Activated CD4-positive, CD25-positive, alpha-beta regulatory T cell treated with anti-CD3 and anti-CD28 coated beads, Interleukin-2, amount 50 U/mL, for 24 hours (primary cell): ENCODE results near the gene SLC39A11.
A peak's percentile ranks its signal among the peaks of the same experiment; 100 is the strongest.
"Not testable (repeated sequence)": the region's sequence is repeated elsewhere in the genome, so short reads cannot be mapped to it uniquely, and the experiment has no call there.

Experiments
- ATAC-seq, 2 donors: fragments of 150-1000 bp; cut with Tn5 transposase; one replicate each; pipeline ENCODE4 v1.10.0; 2021; ENCODE audit warnings: mild to moderate bottlenecking in 1 of 2, moderate library complexity in 1 of 2

SLC39A11 gene

DNA sequence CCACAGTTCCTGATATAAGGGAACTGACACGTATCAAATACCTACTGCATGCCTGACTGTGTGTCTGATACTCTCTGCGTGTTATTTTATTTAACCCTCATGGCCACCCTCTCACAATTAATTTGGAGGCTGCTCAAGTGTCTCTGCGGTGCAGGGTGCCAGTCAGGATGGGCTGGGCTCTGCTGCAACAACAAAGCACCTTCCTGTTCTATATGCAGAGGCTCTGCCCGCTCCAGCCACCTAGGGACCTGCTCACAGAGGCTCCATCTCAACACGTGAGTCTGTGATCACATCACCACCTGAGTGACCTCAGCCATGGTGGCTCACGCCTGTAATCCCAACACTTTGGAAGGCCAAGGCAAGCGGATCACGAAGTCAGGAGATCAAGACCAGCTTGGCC is 87.1 kb downstream of the SLC39A11 start:
- no peak for ATAC-seq

DNA sequence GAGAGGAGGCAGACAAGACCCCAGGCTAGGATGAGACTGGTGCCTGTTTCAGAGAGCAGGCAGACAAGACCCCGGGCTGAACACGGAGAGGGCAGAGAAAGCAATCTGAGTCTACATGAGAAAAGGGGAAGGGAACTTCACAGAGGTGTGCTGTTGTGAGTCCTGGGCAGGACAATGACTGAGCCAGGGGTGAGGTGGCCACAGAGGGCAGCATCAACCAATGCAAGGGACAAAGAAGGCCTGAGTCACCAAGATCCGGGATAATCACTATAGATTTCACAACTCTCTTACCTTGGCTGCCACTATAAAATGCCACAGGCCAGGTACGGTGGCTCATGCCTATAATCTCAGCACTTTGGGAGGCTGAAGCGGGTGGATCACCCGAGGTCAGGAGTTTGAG is 89.0 kb downstream of the SLC39A11 start:
- ATAC-seq = no peak

GRCh38 chr17:73000832-73001231 is 91.7 kb downstream of the SLC39A11 start:
- ATAC-seq = no peak

DNA sequence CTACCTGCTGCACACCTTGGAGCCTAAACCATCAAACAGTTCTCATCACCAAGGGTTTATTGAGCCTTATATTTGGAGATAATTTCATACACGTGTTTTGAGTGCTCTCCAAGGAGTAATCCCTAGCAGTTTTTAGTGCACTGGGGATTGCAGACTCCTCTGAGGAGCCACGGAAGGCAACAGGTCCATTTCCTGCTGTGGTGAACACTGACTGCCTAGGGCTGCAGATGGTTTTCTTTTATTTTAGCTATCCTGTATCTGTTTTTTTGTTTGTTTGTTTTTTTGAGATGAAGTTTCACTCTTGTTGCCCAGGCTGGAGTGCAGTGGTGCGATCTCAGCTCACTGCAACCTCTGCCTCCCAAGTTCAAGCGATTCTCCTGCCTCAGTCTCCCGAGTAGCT is 93.0 kb downstream of the SLC39A11 start:
- not testable (repeated sequence) for ATAC-seq

- ATAC-seq = no peak
These were observed 94.1 kb downstream of the SLC39A11 start for GRCh38 chr17:72998343-72998742.

- no peak for ATAC-seq
These were observed 94.9 kb downstream of the SLC39A11 start for GRCh38 chr17:72997559-72997958.

GRCh38 chr17:72996791-72997190 is 95.7 kb downstream of the SLC39A11 start:
- ATAC-seq = no peak

- no peak for ATAC-seq
These were observed 97.4 kb downstream of the SLC39A11 start for GRCh38 chr17:72995008-72995656.

DNA sequence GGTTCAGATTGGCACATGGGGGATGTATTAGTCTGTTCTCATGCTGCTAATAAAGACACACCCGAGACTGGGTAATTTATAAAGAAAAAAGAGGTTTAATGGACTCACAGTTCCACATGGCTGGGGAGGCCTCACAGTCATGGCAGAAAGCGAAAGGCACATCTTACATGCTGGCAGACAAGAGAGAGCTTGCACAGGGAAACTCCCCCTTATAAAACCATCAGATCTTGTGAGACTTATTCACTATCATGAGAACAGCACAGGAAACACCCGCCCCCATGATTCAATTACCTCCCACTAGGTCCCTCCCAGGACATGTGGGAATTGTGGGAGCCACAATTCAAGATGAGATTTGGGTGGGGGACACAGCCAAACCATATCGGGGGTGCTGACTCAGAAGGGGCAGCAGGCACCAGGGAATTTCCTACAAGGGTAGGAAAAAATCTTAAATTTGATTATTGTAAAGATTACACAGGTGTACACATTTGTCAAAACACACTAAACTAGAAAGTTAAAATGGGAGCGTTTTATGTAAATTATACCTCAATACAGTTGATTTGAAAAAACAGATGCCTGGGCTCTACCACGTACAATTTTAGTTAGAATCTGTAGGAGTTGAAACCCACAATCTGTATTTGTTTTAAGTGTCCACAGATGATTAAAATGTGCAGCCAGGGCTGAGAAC is 99.6 kb downstream of the SLC39A11 start:
- ATAC-seq = peak; percentile 73 to 78

DNA sequence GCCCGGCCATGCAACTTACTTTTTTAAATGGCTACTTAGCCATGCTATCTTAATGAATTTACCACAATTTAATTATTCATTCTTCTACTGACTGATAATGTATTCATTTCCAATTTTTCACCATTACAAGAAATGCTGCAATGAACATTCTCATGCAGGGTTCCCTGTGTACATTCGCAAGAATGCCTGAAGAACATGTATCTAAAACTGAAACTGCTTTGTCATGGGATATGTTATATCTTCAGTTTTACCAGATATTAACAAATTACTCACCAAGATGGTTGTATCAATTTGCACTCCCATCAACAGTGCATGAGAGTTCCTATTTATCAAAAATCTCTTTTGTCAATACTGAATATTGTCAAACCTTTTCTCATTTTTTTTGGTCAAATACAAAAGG is 100.8 kb downstream of the SLC39A11 start:
- ATAC-seq = no peak

DNA sequence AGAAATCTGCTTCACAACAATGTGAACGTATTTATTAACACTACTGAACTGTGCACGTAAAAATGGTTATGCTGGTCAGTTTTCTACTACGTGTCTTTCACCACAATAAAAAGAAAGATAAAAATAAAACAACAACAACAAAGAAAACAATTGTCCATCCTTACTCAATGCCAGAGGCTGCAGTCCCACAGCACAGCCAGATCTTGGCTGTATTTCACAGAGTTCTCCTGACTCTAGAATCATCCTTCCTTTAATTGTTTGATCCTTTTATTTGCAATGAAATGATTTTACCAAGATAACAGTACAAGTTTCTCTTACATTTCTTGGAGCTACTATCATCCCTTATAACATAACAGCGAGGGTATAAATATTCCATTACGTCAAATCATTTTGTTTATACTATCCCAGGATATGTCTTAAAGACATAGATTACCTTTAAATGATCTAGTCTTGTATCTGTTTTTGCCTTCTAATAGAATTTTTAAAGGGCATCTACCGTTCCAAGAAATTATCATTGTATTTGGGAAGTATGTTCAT is 103.3 kb downstream of the SLC39A11 start:
- ATAC-seq = no peak

DNA sequence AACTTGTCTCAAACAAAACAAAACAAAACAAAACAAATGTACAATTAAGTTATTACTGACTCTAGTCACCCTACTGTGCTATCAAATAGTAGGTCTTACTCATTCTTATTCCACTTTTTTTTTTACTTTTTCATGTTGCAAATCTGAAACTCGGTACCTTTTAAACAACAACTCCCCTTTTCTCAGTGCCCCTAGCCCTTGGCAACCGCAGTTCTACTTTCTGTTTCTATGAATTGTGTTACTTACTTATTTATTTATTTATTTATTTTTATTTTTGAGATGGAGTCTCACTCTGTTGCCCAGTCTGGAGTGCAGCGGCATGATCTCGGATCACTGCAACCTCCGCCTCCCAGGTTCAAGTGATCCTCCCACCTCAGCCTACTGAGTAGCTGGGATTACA is 104.0 kb downstream of the SLC39A11 start:
- ATAC-seq = no peak

GRCh38 chr17:72987166-72987565 is 105.3 kb downstream of the SLC39A11 start:
- ATAC-seq = no peak

- peak in 1 of 2 donors; percentile 58 for ATAC-seq
These were observed 106.4 kb downstream of the SLC39A11 start for GRCh38 chr17:72985882-72986720.

GRCh38 chr17:72984926-72985325 is 107.6 kb downstream of the SLC39A11 start:
- no peak for ATAC-seq

- no peak for ATAC-seq
These were observed 108.2 kb downstream of the SLC39A11 start for GRCh38 chr17:72984145-72984925.

GRCh38 chr17:72982680-72983079 is 109.8 kb downstream of the SLC39A11 start:
- no peak for ATAC-seq

GRCh38 chr17:72978593-72979218 is 113.8 kb downstream of the SLC39A11 start:
- ATAC-seq = no peak

- no peak for ATAC-seq
These were observed 114.6 kb downstream of the SLC39A11 start for GRCh38 chr17:72977771-72978417.

DNA sequence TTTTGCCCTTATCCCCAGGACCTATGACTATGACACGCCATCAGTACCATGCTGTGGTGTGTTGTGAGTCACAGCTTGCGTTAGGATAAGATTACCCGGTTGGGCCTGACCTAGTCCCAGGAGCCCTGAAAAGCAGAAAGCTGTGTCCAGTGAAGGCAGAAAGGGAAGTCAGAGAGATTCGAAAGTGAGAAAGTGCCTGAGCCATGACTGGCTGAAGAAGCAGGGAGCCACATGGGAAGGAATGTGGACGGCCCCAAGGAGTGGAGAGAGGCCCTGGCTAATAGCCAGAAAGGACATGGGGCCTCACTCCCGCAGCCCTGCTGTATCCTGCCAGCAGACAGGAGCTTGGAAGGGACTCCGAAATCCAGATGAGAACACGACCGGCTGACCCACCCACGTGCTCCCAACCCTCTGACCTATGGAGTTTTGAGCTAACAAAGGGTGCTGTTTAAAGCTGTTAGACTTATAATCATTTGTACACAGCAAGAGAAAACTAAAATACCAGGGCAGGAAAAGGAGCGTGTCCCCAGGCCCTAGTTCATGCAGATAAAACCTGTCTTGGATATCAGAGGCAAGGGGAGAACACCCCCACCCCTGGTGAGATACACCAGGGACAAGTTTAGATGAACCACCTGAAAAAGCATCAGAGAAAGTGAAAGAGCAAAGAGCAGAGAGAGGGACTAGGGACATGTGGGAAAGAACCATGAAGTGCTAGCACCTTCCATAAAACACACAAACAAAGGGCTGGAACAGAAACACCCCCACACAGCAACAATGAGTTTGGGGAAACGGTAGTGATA is 115.3 kb downstream of the SLC39A11 start:
- ATAC-seq = no peak

DNA sequence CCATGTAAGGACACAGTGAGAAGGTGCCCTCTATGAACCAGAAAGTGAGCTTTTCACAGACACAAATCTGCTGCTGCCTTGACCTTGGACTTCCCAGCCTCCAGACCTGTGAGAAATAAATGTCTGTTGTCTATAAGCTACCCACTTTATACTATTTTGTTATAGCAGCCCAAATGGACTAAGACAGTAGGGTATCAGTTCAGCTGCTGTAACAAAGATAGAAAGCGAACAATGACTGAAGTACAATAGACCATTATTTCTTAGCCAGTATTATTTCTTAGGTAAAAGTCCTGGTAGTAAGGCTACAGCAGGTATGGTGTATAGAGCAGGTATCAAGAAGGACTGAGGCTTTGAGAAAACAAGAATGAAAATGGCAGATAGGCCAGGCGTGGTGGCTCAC is 117.0 kb downstream of the SLC39A11 start:
- ATAC-seq = no peak
